CD4-positive, alpha-beta T cell (primary cell): Measurements from ENCODE around the gene P4HTM. TPM values are rescaled to one million over a fixed set of nuclear protein-coding genes. Genes with fewer than 3 reads are reported as not detected.

Source experiments
- ATAC-seq: fragments of 200-7000 bp; cut with Tn5 transposase; one replicate; pipeline ENCODE4 v1.10.0; 2022; ENCODE audit warnings: mild to moderate bottlenecking; ENCODE audit not compliant: poor library complexity
- CTCF ChIA-PET: fragments of 350-600 bp; sonication (Branson Sonifier 250); formaldehyde crosslinking; loops from one replicate; lab custom pipeline; 2021; ENCODE audit warnings: antibody characterized with exemption, inconsistent platforms; lab: Charles Lee
- POLR2A ChIA-PET: fragments of 350-600 bp; sonication (Branson Sonifier 250); formaldehyde crosslinking; loops from one replicate; lab custom pipeline; 2021; ENCODE audit warnings: antibody characterized with exemption, inconsistent platforms; lab: Charles Lee
- DNase-seq, 14 experiments: peaks; one replicate each; pipeline ENCODE4 v3.0.0-alpha.2; 2013 to 2020; ENCODE audit warnings: mixed read lengths in 2 of 14
- H3K27ac ChIP-seq, 2 donors: one replicate each; pipeline versions ENCODE4 v1.5.1 to v1.7.0; 2013; ENCODE audit warnings: low read length in 2 of 2, low read depth in 1 of 2, mild to moderate bottlenecking in 1 of 2
- H3K27me3 ChIP-seq, 2 experiments: 1 replicate in 1 of 2; 2 replicates in 1 of 2; pipeline versions ENCODE4 v1.6.1 to v1.7.0; 2013; ENCODE audit warnings: low read length in 2 of 2, control low read depth in 1 of 2, mild to moderate bottlenecking in 1 of 2, moderate library complexity in 1 of 2; ENCODE audit not compliant: insufficient read depth in 2 of 2, control insufficient read depth in 1 of 2
- H3K36me3 ChIP-seq: one replicate; pipeline ENCODE4 v1.6.1; 2013; ENCODE audit warnings: low read length, control low read depth; ENCODE audit not compliant: insufficient read depth
- H3K4me1 ChIP-seq: one replicate; pipeline ENCODE4 v1.6.1; 2013; ENCODE audit warnings: low read length, control low read depth; ENCODE audit not compliant: insufficient read depth
- H3K4me3 ChIP-seq: one replicate; pipeline ENCODE4 v1.5.1; 2013; ENCODE audit warnings: mild to moderate bottlenecking, low read length, moderate library complexity
- H3K9me3 ChIP-seq, 2 experiments: 1 replicate in 1 of 2; 2 replicates in 1 of 2; pipeline versions ENCODE4 v1.6.1 to v1.7.0; 2013; ENCODE audit warnings: low read length in 2 of 2, mild to moderate bottlenecking in 2 of 2, control low read depth in 1 of 2, moderate library complexity in 1 of 2; ENCODE audit not compliant: control insufficient read depth in 1 of 2, insufficient read depth in 1 of 2
- H3K27ac Mint-ChIP-seq: one replicate; pipeline ENCODE4 v1.8.0; 2020; ENCODE audit warnings: mixed read lengths
- H3K27me3 Mint-ChIP-seq: one replicate; pipeline ENCODE4 v1.8.0; 2021; ENCODE audit warnings: mixed read lengths
- H3K36me3 Mint-ChIP-seq: one replicate; pipeline ENCODE4 v1.8.0; 2021; ENCODE audit warnings: low read depth, mixed read lengths
- H3K4me1 Mint-ChIP-seq: one replicate; pipeline ENCODE4 v1.8.0; 2021; ENCODE audit warnings: low read depth, mixed read lengths
- H3K4me3 Mint-ChIP-seq: one replicate; pipeline ENCODE4 v1.8.0; 2020; ENCODE audit warnings: mild to moderate bottlenecking, mixed read lengths
- H3K9me3 Mint-ChIP-seq: one replicate; pipeline ENCODE4 v1.8.0; 2020; ENCODE audit warnings: mixed read lengths
- intact Hi-C, 2 experiments: fragments of 100-400 bp; cut with DNase I in 1 of 2; cut with micrococcal nuclease in 1 of 2; formaldehyde crosslinking; loops; one replicate each; pipeline versions ENCODE4 v1.15.1 to v1.9.0; 2023 to 2025; cut with DNase I, micrococcal nuclease
- total RNA-seq, 174 experiments: library from RNA in 2 of 174; stranded (reverse) in 2 of 174; gene quantifications; one replicate each; pipeline ENCODE4 v1.2.3 and lab custom pipeline; 2021 to 2026
- TF ChIP-seq, protein P1 (sequence below): fragments of 200-600 bp; IDR thresholded peaks from one replicate; pipeline ENCODE4 v1.8.0; 2022; ENCODE audit warnings: antibody characterized with exemption, mild to moderate bottlenecking

P4HTM gene
- total RNA-seq, 2 experiments from 2014 or later: 45.9 to 47.0 TPM

GRCh38 chr3:49021813-49022687 is 32.0 kb downstream of the P4HTM start, which contains the start of gene NDUFAF3:
TSS of gene NDUFAF3 (plus strand) at chr3:49022121. CDS start at chr3:49022145, 24 bp downstream.
- Histone ChIP-seq H3K36me3 (peaks cover 42% of the 10 kb centered on the region), H3K9me3 (no peaks in the 10 kb centered on the region), H3K4me1 (peaks cover 63% of the 10 kb centered on the region), H3K4me3 (peak within 1 kb of the TSS; percentile 80), H3K27me3 (no peaks in the 10 kb centered on the region), H3K27ac (peak within 1 kb of the TSS; percentile 92 to 98)
- intact Hi-C loops: loop anchor here (1.0 to 10.0 kb wide), 10 partner anchors 7 to 913 kb away; partner anchors contain the start of genes QRICH1 (in 2 of the 2), APEH (in 1 of the 2), ARIH2 (in 1 of the 2) and IMPDH2 (in 1 of the 2)
- peaks cover 57% of the 10 kb centered on the region for H3K36me3 Mint-ChIP-seq
- TF ChIP-seq, protein P1, sequence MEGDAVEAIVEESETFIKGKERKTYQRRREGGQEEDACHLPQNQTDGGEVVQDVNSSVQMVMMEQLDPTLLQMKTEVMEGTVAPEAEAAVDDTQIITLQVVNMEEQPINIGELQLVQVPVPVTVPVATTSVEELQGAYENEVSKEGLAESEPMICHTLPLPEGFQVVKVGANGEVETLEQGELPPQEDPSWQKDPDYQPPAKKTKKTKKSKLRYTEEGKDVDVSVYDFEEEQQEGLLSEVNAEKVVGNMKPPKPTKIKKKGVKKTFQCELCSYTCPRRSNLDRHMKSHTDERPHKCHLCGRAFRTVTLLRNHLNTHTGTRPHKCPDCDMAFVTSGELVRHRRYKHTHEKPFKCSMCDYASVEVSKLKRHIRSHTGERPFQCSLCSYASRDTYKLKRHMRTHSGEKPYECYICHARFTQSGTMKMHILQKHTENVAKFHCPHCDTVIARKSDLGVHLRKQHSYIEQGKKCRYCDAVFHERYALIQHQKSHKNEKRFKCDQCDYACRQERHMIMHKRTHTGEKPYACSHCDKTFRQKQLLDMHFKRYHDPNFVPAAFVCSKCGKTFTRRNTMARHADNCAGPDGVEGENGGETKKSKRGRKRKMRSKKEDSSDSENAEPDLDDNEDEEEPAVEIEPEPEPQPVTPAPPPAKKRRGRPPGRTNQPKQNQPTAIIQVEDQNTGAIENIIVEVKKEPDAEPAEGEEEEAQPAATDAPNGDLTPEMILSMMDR: peak; percentile 99
- H3K4me1 Mint-ChIP-seq: peaks cover 50% of the 10 kb centered on the region
- peak within 1 kb of the TSS; percentile 90 for H3K27ac Mint-ChIP-seq
- ATAC-seq (peak; percentile 74), DNase-seq (peak; percentile 81 to 95 (median 90))
- peak within 1 kb of the TSS; percentile 95 for H3K4me3 Mint-ChIP-seq
- no peaks in the 10 kb centered on the region for H3K9me3 Mint-ChIP-seq
- no peaks in the 10 kb centered on the region for H3K27me3 Mint-ChIP-seq
- ChIA-PET POLR2A (interaction anchor here (0.5 to 12.0 kb wide), 25 partner anchors 7 to 1509 kb away, joined by 3 to 331 read pairs (median 6); partner anchors contain the start of genes ARIH2, CCDC71, DAG1 and ELP6), CTCF (interaction anchor here (0.5 to 5.2 kb wide), 20 partner anchors 9 to 1916 kb away, joined by 3 to 63 read pairs (median 4); partner anchors contain the start of genes IP6K2, KLHDC8B, P4HTM and QRICH1)

DNA sequence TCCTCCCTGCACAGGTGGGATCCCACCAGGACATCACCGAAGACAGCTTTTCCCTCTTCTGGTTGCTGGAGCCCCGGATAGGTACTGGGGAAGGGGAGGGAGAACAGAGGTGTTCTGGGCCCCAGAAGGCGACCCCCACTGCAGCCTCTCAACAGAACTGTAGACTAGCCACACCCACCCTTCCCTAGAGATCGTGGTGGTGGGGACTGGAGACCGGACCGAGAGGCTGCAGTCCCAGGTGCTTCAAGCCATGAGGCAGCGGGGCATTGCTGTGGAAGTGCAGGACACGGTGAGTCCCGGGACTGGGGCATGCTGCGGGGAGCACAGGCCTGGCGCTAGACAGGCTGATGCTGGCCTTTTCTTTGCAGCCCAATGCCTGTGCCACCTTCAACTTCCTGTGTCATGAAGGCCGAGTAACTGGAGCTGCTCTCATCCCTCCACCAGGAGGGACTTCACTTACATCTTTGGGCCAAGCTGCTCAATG is 32.7 kb downstream of the P4HTM start:
- Mint-ChIP-seq H3K27ac (peak overlapping the region; percentile 90), H3K4me3 (peak overlapping the region; percentile 95), H3K27me3 (no peaks in the 10 kb centered on the region), H3K4me1 (peaks cover 50% of the 10 kb centered on the region), H3K9me3 (no peaks in the 10 kb centered on the region), H3K36me3 (peaks cover 57% of the 10 kb centered on the region)
- H3K27me3 ChIP-seq: no peaks in the 10 kb centered on the region
- intact Hi-C loops: loop anchor here (5.0 to 10.0 kb wide), 6 partner anchors 70 to 912 kb away; partner anchors contain the start of genes APEH (in 1 of the 2), ARIH2 (in 1 of the 2), QRICH1 (in 1 of the 2) and RHOA (in 1 of the 2)
- DNase-seq (no peak), ATAC-seq (no peak)
- peaks cover 60% of the 10 kb centered on the region for H3K4me1 ChIP-seq
- peak overlapping the region; percentile 80 for H3K4me3 ChIP-seq
- peaks cover 43% of the 10 kb centered on the region for H3K36me3 ChIP-seq
- CTCF ChIA-PET: interaction anchor here (0.7 to 5.2 kb wide), 12 partner anchors 8 to 622 kb away, joined by 3 to 63 read pairs (median 10); partner anchors contain the start of genes P4HTM, QRICH1, USP19 and WDR6
- TF ChIP-seq, protein P1: no peak
- H3K27ac ChIP-seq: peak overlapping the region; percentile 92 to 98
- POLR2A ChIA-PET: interaction anchor here (1.2 to 12.0 kb wide), 13 partner anchors 8 to 1510 kb away, joined by 3 to 331 read pairs (median 16); partner anchors contain the start of genes ARIH2, CCDC71, ELP6 and P4HTM
- no peaks in the 10 kb centered on the region for H3K9me3 ChIP-seq

DNA sequence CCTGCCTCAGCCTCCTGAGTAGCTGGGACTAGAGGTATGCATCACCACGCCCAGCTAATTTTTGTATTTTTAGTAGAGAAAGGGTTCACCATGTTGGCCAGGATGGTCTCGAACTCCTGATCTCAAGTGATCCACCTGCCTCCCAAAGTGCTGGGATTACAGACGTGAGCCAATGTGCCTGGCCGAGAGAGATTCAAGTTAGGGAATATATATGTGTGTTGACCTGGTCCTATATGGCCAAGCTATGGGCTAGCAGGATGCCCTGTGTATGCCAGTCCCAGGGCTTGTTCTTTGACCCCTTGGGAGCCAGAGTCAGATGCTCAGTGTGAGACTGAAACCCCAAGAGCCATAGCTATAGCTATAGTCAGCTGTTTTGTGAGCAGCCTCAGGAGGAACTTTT is 33.7 kb downstream of the P4HTM start:
- Histone ChIP-seq H3K4me3 (no peak overlapping the region), H3K27ac (no peak overlapping the region), H3K36me3 (peaks cover 43% of the 10 kb centered on the region), H3K27me3 (no peaks in the 10 kb centered on the region), H3K9me3 (no peaks in the 10 kb centered on the region), H3K4me1 (peaks cover 66% of the 10 kb centered on the region)
- peaks cover 52% of the 10 kb centered on the region for H3K4me1 Mint-ChIP-seq
- peak overlapping the region; percentile 90 for H3K27ac Mint-ChIP-seq
- H3K36me3 Mint-ChIP-seq: peaks cover 65% of the 10 kb centered on the region
- ChIA-PET POLR2A (interaction anchor here (1.1 to 12.0 kb wide), 3 partner anchors 17 to 97 kb away, joined by 3 to 331 read pairs (median 5); partner anchors contain the start of genes QRICH1, USP19 and WDR6), CTCF (interaction anchor here (4.6 to 5.2 kb wide), 2 partner anchors 16 to 35 kb away, joined by 59 to 63 read pairs; partner anchors contain the start of genes P4HTM and WDR6)
- DNase-seq: no peak
- H3K4me3 Mint-ChIP-seq: peak overlapping the region; percentile 95
- ATAC-seq: no peak
- TF ChIP-seq, protein P1: no peak
- H3K9me3 Mint-ChIP-seq: no peaks in the 10 kb centered on the region
- no peaks in the 10 kb centered on the region for H3K27me3 Mint-ChIP-seq
- intact Hi-C loops: loop anchor here (5.0 to 10.0 kb wide), 6 partner anchors 69 to 911 kb away; partner anchors contain the start of genes APEH (in 1 of the 2), ARIH2 (in 1 of the 2), QRICH1 (in 1 of the 2) and RHOA (in 1 of the 2)
